Measurements from ENCODE around the gene DHRS1.

DHRS1 gene

GRCh38 chr14:24263848-24264247 is 35.7 kb downstream of the DHRS1 start:
- DNase-seq (ENCODE audit: low read depth): no peak

GRCh38 chr14:24262821-24263733 is 36.5 kb downstream of the DHRS1 start, which contains the start of gene TGM1:
TSS of gene TGM1 (minus strand) at chr14:24263177. CDS start at chr14:24262352, 825 bp downstream.
- no peak for DNase-seq (ENCODE audit: low read depth)

- no peak for DNase-seq (ENCODE audit: low read depth)
Observed at GRCh38 chr14:24261969-24262327, 37.6 kb downstream of the DHRS1 start.

GRCh38 chr14:24261256-24261968 is 38.2 kb downstream of the DHRS1 start:
- DNase-seq (ENCODE audit: low read depth): no peak

- DNase-seq (ENCODE audit: low read depth): no peak
Observed at GRCh38 chr14:24260780-24261157, 38.8 kb downstream of the DHRS1 start.

- no peak for DNase-seq (ENCODE audit: low read depth)
Observed at GRCh38 chr14:24260026-24260779, 39.4 kb downstream of the DHRS1 start.

- no peak for DNase-seq (ENCODE audit: low read depth)
Observed at GRCh38 chr14:24259282-24260025, 40.1 kb downstream of the DHRS1 start.

GRCh38 chr14:24258548-24259265 is 40.9 kb downstream of the DHRS1 start:
- DNase-seq (ENCODE audit: low read depth): no peak

GRCh38 chr14:24258119-24258518 is 41.5 kb downstream of the DHRS1 start:
- DNase-seq (ENCODE audit: low read depth): no peak

- DNase-seq (ENCODE audit: low read depth): no peak
Observed at GRCh38 chr14:24256960-24257359, 42.6 kb downstream of the DHRS1 start.

- DNase-seq (ENCODE audit: low read depth): no peak
Observed at GRCh38 chr14:24255931-24256711, 43.5 kb downstream of the DHRS1 start.

GRCh38 chr14:24255438-24255837 is 44.1 kb downstream of the DHRS1 start:
- DNase-seq (ENCODE audit: low read depth): no peak

GRCh38 chr14:24254630-24255392 is 44.8 kb downstream of the DHRS1 start:
- no peak for DNase-seq (ENCODE audit: low read depth)

GRCh38 chr14:24253936-24254335 is 45.6 kb downstream of the DHRS1 start:
- DNase-seq (ENCODE audit: low read depth): no peak

- no peak for DNase-seq (ENCODE audit: low read depth)
Observed at GRCh38 chr14:24252289-24253124, 47.1 kb downstream of the DHRS1 start.

GRCh38 chr14:24251880-24252288 is 47.7 kb downstream of the DHRS1 start:
- DNase-seq (ENCODE audit: low read depth): no peak

- DNase-seq (ENCODE audit: low read depth): no peak
Observed at GRCh38 chr14:24250354-24250753, 49.2 kb downstream of the DHRS1 start.

GRCh38 chr14:24249230-24250021 is 50.2 kb downstream of the DHRS1 start:
- DNase-seq (ENCODE audit: low read depth): no peak
